Esophagus muscularis mucosa (tissue), 4 donors: ENCODE data around the gene MAMLD1. TPM values are rescaled to one million over a fixed set of nuclear protein-coding genes. Genes with fewer than 3 reads are reported as not detected.

Experiments
- DNase-seq: peaks from one replicate; pipeline ENCODE4 v3.0.0-alpha.2; 2017; ENCODE audit errors: extremely low spot score
- H3K27ac ChIP-seq, 4 donors: fragments of 200-600 bp; sonication (generic); replicated peaks in 1 of 4; 1 replicate in 3 of 4; 2 replicates in 1 of 4; pipeline ENCODE4 v1.5.1; 2016 to 2019; ENCODE audit warnings: mild to moderate bottlenecking in 1 of 4
- H3K27me3 ChIP-seq, 4 donors: fragments of 200-600 bp; sonication (generic); one replicate each; pipeline versions ENCODE4 v1.5.1 to v1.6.0; 2016 to 2019
- H3K36me3 ChIP-seq, 4 donors: fragments of 200-600 bp; sonication (generic); one replicate each; pipeline ENCODE4 v1.5.1; 2016 to 2019
- H3K4me1 ChIP-seq, 4 donors: fragments of 200-600 bp; sonication (generic); one replicate each; pipeline ENCODE4 v1.5.1; 2016 to 2019
- H3K4me3 ChIP-seq, 4 donors: fragments of 200-600 bp; sonication (generic); 1 replicate in 2 of 4; 2 replicates in 2 of 4; pipeline ENCODE4 v1.5.1; 2016 to 2019; ENCODE audit warnings: mild to moderate bottlenecking in 4 of 4, moderate library complexity in 1 of 4
- H3K9me3 ChIP-seq, 4 donors: fragments of 200-600 bp; sonication (generic); 1 replicate in 3 of 4; 2 replicates in 1 of 4; pipeline ENCODE4 v1.5.1; 2016 to 2019
- EP300 ChIP-seq: sonication (generic); formaldehyde crosslinking; IDR thresholded peaks from one replicate; pipeline ENCODE4 v1.6.1; 2017; ENCODE audit warnings: antibody characterized with exemption
- POLR2A ChIP-seq: fragments of 450-650 bp; IDR thresholded peaks from one replicate; pipeline ENCODE4 v1.6.1; 2017; ENCODE audit warnings: antibody characterized with exemption, moderate library complexity, mild to moderate bottlenecking, low read depth
- POLR2AphosphoS5 ChIP-seq, 2 donors: sonication (generic); formaldehyde crosslinking; IDR thresholded peaks; one replicate each; pipeline ENCODE4 v1.6.1; 2017; ENCODE audit warnings: antibody characterized with exemption in 2 of 2
- WGBS: methylation state at CpG from one replicate; pipeline ENCODE4 v1.1.5; 2018; 5-methylcytosine and 5-hydroxymethylcytosine counted together
- intact Hi-C: fragments of 100-400 bp; cut with DNase I; formaldehyde crosslinking; loops from one replicate; pipeline ENCODE4 v1.15.1; 2023
- total RNA-seq, 4 donors: library from RNA; depleted of rRNA; stranded (reverse); fragments of >200 nt; gene quantifications; one replicate each; pipeline versions ENCODE4 v1.1.0 to v1.2.1, GENCODE V29; 2016
- TF ChIP-seq, protein P1 (sequence below), 3 experiments: fragments of 200-600 bp in 2 of 3; fragments of 450-650 bp in 1 of 3; sonication (generic) in 2 of 3; IDR thresholded peaks; one replicate each; pipeline ENCODE4 v1.5.1; 2017 to 2019; ENCODE audit warnings: antibody characterized with exemption in 3 of 3, mild to moderate bottlenecking in 2 of 3, moderate library complexity in 1 of 3

The MAMLD1 gene
- total RNA-seq, 4 donors from 2014 or later = 1.6 to 5.3 (median 3.3) TPM

DNA sequence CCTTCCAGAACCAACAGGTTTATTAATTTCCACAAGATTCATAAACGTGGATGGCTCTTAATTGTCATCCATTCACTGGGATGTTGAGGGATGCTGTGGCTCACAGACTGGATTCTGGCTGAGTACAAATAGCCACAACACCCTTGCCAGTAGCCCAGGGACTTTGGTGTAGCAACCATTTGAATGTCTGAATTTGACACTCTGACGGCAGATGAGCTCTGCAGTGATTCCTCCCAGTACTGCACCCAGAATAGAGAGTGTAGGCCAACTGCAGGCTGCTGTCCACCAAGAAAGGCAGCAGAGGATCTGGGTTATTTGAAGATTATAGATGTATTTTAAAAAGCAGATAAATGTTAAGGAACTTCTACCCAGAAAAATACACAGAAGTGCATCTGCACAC is 15.6 kb upstream of the MAMLD1 start:
- DNase-seq = no peak
- intact Hi-C loops = no loop called here
- TF ChIP-seq POLR2A (no peak), POLR2AphosphoS5 (IDR thresholded peaks at IDR 0.05) (no peak), EP300 (no peak)
- TF ChIP-seq, protein P1, sequence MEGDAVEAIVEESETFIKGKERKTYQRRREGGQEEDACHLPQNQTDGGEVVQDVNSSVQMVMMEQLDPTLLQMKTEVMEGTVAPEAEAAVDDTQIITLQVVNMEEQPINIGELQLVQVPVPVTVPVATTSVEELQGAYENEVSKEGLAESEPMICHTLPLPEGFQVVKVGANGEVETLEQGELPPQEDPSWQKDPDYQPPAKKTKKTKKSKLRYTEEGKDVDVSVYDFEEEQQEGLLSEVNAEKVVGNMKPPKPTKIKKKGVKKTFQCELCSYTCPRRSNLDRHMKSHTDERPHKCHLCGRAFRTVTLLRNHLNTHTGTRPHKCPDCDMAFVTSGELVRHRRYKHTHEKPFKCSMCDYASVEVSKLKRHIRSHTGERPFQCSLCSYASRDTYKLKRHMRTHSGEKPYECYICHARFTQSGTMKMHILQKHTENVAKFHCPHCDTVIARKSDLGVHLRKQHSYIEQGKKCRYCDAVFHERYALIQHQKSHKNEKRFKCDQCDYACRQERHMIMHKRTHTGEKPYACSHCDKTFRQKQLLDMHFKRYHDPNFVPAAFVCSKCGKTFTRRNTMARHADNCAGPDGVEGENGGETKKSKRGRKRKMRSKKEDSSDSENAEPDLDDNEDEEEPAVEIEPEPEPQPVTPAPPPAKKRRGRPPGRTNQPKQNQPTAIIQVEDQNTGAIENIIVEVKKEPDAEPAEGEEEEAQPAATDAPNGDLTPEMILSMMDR (IDR thresholded peaks at IDR 0.05) = no peak
- H3K36me3 ChIP-seq = no peaks in the 10 kb centered on the region
- no peak overlapping the region for H3K27ac ChIP-seq
- H3K9me3 ChIP-seq = no peaks in the 10 kb centered on the region
- 52% methylated on average over 2 of the region's 2 CpGs for WGBS
- no peaks in the 10 kb centered on the region for H3K4me1 ChIP-seq
- no peaks in the 10 kb centered on the region for H3K27me3 ChIP-seq
- H3K4me3 ChIP-seq = no peak overlapping the region

DNA sequence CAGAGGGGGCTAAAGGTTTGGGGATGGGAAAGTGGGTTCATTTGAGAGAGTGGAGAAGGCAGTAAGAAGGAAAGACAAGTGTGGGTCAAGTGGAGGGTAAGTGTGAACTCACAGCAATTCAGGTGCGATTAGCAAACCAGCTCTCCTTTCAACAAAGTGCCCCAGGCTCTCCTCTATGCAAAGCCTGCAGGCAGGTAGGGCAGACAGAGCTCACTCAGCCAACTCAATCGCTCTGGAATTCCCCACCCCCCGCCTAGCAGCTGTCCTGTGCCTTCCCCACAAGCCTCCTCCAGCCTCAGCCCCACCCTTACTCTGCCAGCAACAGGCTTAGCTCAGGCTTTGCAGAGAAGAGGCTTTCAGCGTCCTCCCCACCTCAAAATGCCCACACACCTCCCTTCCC is 14.8 kb upstream of the MAMLD1 start:
- no peaks in the 10 kb centered on the region for H3K36me3 ChIP-seq
- 31% methylated on average over 4 of the region's 4 CpGs for WGBS
- no peak for TF ChIP-seq POLR2AphosphoS5 (IDR thresholded peaks at IDR 0.05)
- TF ChIP-seq, protein P1 (IDR thresholded peaks at IDR 0.05) = no peak
- TF ChIP-seq POLR2A = no peak
- TF ChIP-seq EP300 = no peak
- intact Hi-C loops = no loop called here
- H3K9me3 ChIP-seq = no peaks in the 10 kb centered on the region
- no peaks in the 10 kb centered on the region for H3K4me1 ChIP-seq
- no peak for DNase-seq
- no peaks in the 10 kb centered on the region for H3K27me3 ChIP-seq
- no peak overlapping the region for H3K4me3 ChIP-seq
- no peak overlapping the region for H3K27ac ChIP-seq

DNA sequence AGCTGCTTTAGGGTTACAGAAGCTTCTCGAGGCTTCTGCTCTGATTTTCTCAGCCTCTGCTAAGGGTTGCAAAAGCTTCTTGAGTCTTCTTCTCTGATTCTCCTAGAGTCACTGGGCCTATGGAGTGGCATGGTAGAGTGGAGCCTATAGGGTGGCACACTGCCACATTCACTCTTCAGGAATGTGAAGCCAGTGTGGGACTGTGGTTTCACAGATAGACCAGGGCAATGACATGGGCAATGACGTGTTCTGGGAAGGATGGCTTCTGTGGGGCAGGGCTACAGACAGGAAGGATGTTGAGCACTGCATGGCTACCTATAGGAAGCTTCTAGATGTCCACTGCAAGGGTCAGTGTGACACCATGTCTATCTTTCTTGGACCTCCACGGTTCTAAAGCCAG is 11.0 kb upstream of the MAMLD1 start:
- WGBS = 73% methylated on average over 3 of the region's 3 CpGs

DNA sequence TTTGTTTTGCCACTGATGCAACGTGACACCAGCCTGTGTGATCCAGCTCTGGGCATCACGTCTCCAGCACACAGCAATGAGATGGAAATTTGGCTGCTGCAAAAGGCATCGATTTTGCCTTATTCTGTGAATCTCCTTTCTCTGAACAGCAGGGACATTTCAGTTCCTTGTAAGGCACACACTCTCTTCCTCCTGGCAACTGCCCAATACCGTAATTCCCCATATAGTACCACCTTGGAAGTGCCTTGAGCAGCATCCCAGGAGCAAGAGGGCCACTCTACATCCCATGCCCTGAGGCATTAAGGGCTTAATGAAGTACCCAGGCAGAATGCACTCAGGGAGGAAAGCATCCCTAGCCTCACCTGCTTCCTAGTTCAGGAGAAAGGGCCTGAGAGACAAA is 10.5 kb upstream of the MAMLD1 start:
- no peak for DNase-seq
- no peak overlapping the region for H3K4me3 ChIP-seq
- no peaks in the 10 kb centered on the region for H3K27me3 ChIP-seq
- H3K4me1 ChIP-seq = no peaks in the 10 kb centered on the region
- no peaks in the 10 kb centered on the region for H3K36me3 ChIP-seq
- TF ChIP-seq POLR2A (no peak), EP300 (no peak), POLR2AphosphoS5 (IDR thresholded peaks at IDR 0.05) (no peak)
- TF ChIP-seq, protein P1 (IDR thresholded peaks at IDR 0.05) = no peak
- H3K9me3 ChIP-seq = no peaks in the 10 kb centered on the region
- 44% methylated on average over 4 of the region's 4 CpGs for WGBS
- no peak overlapping the region for H3K27ac ChIP-seq
- intact Hi-C loops = no loop called here

More for the DNA sequence above, 11.0 kb upstream of the MAMLD1 start:
- Histone ChIP-seq H3K36me3 (no peaks in the 10 kb centered on the region), H3K4me1 (no peaks in the 10 kb centered on the region), H3K9me3 (no peaks in the 10 kb centered on the region), H3K4me3 (no peak overlapping the region), H3K27me3 (no peaks in the 10 kb centered on the region), H3K27ac (no peak overlapping the region)
- intact Hi-C loops = no loop called here
- DNase-seq = no peak
- TF ChIP-seq EP300 (no peak), POLR2AphosphoS5 (IDR thresholded peaks at IDR 0.05) (no peak), POLR2A (no peak)
- TF ChIP-seq, protein P1 (IDR thresholded peaks at IDR 0.05) = no peak

DNA sequence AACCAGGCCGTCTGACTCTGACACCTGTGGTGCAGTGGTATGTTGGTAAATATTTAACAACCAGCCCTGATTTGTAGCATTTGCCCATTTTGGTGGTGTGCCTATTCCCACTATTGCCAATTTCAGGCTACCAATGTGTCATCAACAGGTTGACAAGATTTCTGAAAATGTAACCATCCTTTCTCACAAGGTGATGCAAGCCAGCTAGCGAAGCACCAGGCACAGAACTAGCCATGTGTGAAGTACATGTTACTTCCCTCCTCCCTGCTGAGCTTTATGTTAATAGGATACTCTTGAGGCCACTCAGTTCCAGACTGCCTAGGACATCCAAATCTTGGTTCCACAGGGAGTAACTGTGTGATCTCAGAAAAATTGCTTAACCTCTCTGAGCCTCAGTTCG is 7.2 kb upstream of the MAMLD1 start:
- H3K4me3 ChIP-seq = no peak overlapping the region
- no peaks in the 10 kb centered on the region for H3K27me3 ChIP-seq
- H3K9me3 ChIP-seq = no peaks in the 10 kb centered on the region
- intact Hi-C loops = no loop called here
- no peak overlapping the region for H3K27ac ChIP-seq
- no peaks in the 10 kb centered on the region for H3K36me3 ChIP-seq
- peaks cover 0 to 1% (median under 1%) of the 10 kb centered on the region in 4 donors for H3K4me1 ChIP-seq
- 73% methylated on average over 3 of the region's 3 CpGs for WGBS
- no peak for DNase-seq
- TF ChIP-seq, protein P1 (IDR thresholded peaks at IDR 0.05) = no peak
- no peak for TF ChIP-seq EP300
- TF ChIP-seq POLR2A = no peak
- TF ChIP-seq POLR2AphosphoS5 (IDR thresholded peaks at IDR 0.05) = no peak
